Glutamatergic neuron (in vitro differentiated cells): ENCODE results near the gene STK33. TPM values are rescaled to one million over a fixed set of nuclear protein-coding genes. Genes with fewer than 3 reads are reported as not detected.

Experiments
- DNase-seq: peaks from one replicate; pipeline ENCODE4 v3.0.0; 2022
- H3K27ac Mint-ChIP-seq: one replicate; pipeline ENCODE4 v1.8.0; 2020; ENCODE audit warnings: mild to moderate bottlenecking, mixed read lengths, inconsistent platforms; ENCODE audit not compliant: unreplicated experiment
- H3K27me3 Mint-ChIP-seq: one replicate; pipeline ENCODE4 v1.8.0; 2020; ENCODE audit warnings: mild to moderate bottlenecking, moderate library complexity, mixed read lengths, inconsistent platforms; ENCODE audit not compliant: unreplicated experiment
- H3K36me3 Mint-ChIP-seq: one replicate; pipeline ENCODE4 v1.8.0; 2020; ENCODE audit warnings: mild to moderate bottlenecking, mixed read lengths, inconsistent platforms; ENCODE audit not compliant: unreplicated experiment
- H3K4me1 Mint-ChIP-seq: one replicate; pipeline ENCODE4 v1.8.0; 2020; ENCODE audit warnings: mild to moderate bottlenecking, low read depth, mixed read lengths, inconsistent platforms; ENCODE audit not compliant: unreplicated experiment
- H3K4me3 Mint-ChIP-seq: one replicate; pipeline ENCODE4 v1.8.0; 2020; ENCODE audit warnings: mild to moderate bottlenecking, mixed read lengths, inconsistent platforms; ENCODE audit not compliant: unreplicated experiment
- H3K9me3 Mint-ChIP-seq: one replicate; pipeline ENCODE4 v1.8.0; 2020; ENCODE audit warnings: mild to moderate bottlenecking, moderate library complexity, mixed read lengths, inconsistent platforms; ENCODE audit not compliant: unreplicated experiment
- CTCF ChIP-seq: fragments of 200-600 bp; sonication (generic); IDR thresholded peaks from one replicate; pipeline ENCODE4 v1.5.0; 2021; ENCODE audit not compliant: partially characterized antibody, unreplicated experiment
- total RNA-seq: library from RNA; stranded (reverse); fragmentation: NEBNext Ultra II Directional; extraction: Animal tissue kit (Norgen Biotek cat#: 25700); gene quantifications from one replicate; pipeline ENCODE4 v1.2.1, GENCODE V29; 2021; ENCODE audit not compliant: unreplicated experiment

STK33 gene
- total RNA-seq, 1 donor from 2014 or later, result 8.5 TPM

GRCh38 chr11:8573777-8574176, 20.3 kb downstream of the STK33 start:
- DNase-seq, result no peak
- H3K27ac Mint-ChIP-seq, result no peak overlapping the region
- peaks cover 7% of the 10 kb centered on the region for H3K27me3 Mint-ChIP-seq
- TF ChIP-seq CTCF, result no peak
- no peaks in the 10 kb centered on the region for H3K4me1 Mint-ChIP-seq
- peaks cover 7% of the 10 kb centered on the region for H3K9me3 Mint-ChIP-seq
- H3K4me3 Mint-ChIP-seq, result no peak overlapping the region
- peaks cover 5% of the 10 kb centered on the region for H3K36me3 Mint-ChIP-seq

- no peak overlapping the region for H3K27ac Mint-ChIP-seq
- H3K4me3 Mint-ChIP-seq, result no peak overlapping the region
- peaks cover 2% of the 10 kb centered on the region for H3K4me1 Mint-ChIP-seq
- no peak for DNase-seq
- H3K9me3 Mint-ChIP-seq, result peaks cover 7% of the 10 kb centered on the region
- TF ChIP-seq CTCF, result no peak
- H3K27me3 Mint-ChIP-seq, result peaks cover 7% of the 10 kb centered on the region
- no peaks in the 10 kb centered on the region for H3K36me3 Mint-ChIP-seq
Observed at GRCh38 chr11:8567602-8568198, 26.3 kb downstream of the STK33 start.

GRCh38 chr11:8566613-8567210, 27.3 kb downstream of the STK33 start:
- peaks cover 6% of the 10 kb centered on the region for H3K36me3 Mint-ChIP-seq
- peaks cover 4% of the 10 kb centered on the region for H3K27me3 Mint-ChIP-seq
- peak; percentile 84 for TF ChIP-seq CTCF
- H3K27ac Mint-ChIP-seq, result no peak overlapping the region
- no peak for DNase-seq
- peaks cover 7% of the 10 kb centered on the region for H3K9me3 Mint-ChIP-seq
- H3K4me3 Mint-ChIP-seq, result no peak overlapping the region
- peaks cover 2% of the 10 kb centered on the region for H3K4me1 Mint-ChIP-seq

GRCh38 chr11:8564526-8564925, 29.5 kb downstream of the STK33 start:
- peaks cover 2% of the 10 kb centered on the region for H3K4me1 Mint-ChIP-seq
- H3K4me3 Mint-ChIP-seq, result no peak overlapping the region
- H3K36me3 Mint-ChIP-seq, result peaks cover 15% of the 10 kb centered on the region
- peaks cover 6% of the 10 kb centered on the region for H3K9me3 Mint-ChIP-seq
- no peak overlapping the region for H3K27ac Mint-ChIP-seq
- H3K27me3 Mint-ChIP-seq, result no peaks in the 10 kb centered on the region
- DNase-seq, result no peak
- no peak for TF ChIP-seq CTCF

GRCh38 chr11:8561461-8561860, 32.6 kb downstream of the STK33 start:
- Mint-ChIP-seq H3K4me1 (peaks cover 2% of the 10 kb centered on the region), H3K4me3 (no peak overlapping the region), H3K27ac (no peak overlapping the region), H3K27me3 (no peaks in the 10 kb centered on the region), H3K9me3 (peaks cover 6% of the 10 kb centered on the region), H3K36me3 (peaks cover 15% of the 10 kb centered on the region)
- no peak for TF ChIP-seq CTCF
- no peak for DNase-seq
